ENCODE results near the gene MDGA2. TPM values are rescaled to one million over a fixed set of nuclear protein-coding genes. Genes with fewer than 3 reads are reported as not detected.
"Not testable (repeated sequence)": the region's sequence is repeated elsewhere in the genome, so short reads cannot be mapped to it uniquely, and the experiment has no call there.

The MDGA2 gene
- total and polyA plus RNA-seq, 7 experiments from 2014 or later: not detected

- H3K27ac Mint-ChIP-seq: no peak overlapping the region
- no peak overlapping the region for H3K4me3 Mint-ChIP-seq
- no peaks in the 10 kb centered on the region for H3K27me3 ChIP-seq (ENCODE audit: control insufficient read depth in 2 of 2, insufficient read depth in 2 of 2, low read length in 2 of 2)
- DNase-seq (no peak), ATAC-seq (no peak)
- no peak overlapping the region for H3K27ac ChIP-seq (ENCODE audit: low read depth, low read length)
- no peaks in the 10 kb centered on the region for H3K36me3 ChIP-seq (ENCODE audit: control insufficient read depth in 2 of 3, insufficient read depth in 3 of 3, low read length in 3 of 3)
- H3K4me1 Mint-ChIP-seq: no peaks in the 10 kb centered on the region
- H3K27me3 Mint-ChIP-seq: no peaks in the 10 kb centered on the region
- intact Hi-C loops (cut with micrococcal nuclease): no loop called here
- H3K4me1 ChIP-seq (ENCODE audit: control insufficient read depth in 2 of 2, insufficient read depth in 2 of 2, low read length in 2 of 2): no peaks in the 10 kb centered on the region
- H3K4me3 ChIP-seq (ENCODE audit: low read length): no peak overlapping the region
- H3K9me3 ChIP-seq (ENCODE audit: control insufficient read depth in 2 of 3, low read length in 3 of 3): peaks cover 0 to 4% (median 0%) of the 10 kb centered on the region in 3 experiments
- peaks cover 3 to 39% (median 10%) of the 10 kb centered on the region in 11 donors for H3K9me3 Mint-ChIP-seq
- POLR2A ChIA-PET: no interaction called here
- CTCF ChIA-PET: no interaction called here
- H3K36me3 Mint-ChIP-seq: no peaks in the 10 kb centered on the region
These were observed 734.8 kb downstream of the MDGA2 start for GRCh38 chr14:46940611-46941010.

DNA sequence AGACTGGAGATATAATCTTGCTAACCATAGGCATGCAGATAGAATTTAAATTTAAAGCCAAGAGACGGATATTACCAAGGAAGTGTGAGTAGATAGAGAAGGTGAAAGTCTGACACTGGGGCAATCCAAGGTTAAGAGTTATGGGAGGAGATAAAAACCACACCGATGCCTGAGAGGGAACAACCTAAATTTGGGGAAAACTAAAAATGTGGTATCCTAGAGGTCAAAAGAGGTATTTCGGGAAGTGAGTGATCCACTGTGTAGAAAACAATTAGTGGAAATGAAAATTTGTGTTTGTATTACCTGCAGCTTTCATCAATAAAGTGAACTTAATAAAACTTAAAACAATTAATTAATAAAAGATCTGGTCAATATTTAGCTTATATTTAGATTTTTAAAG is 754.9 kb downstream of the MDGA2 start:
- Mint-ChIP-seq H3K36me3 (no peaks in the 10 kb centered on the region), H3K27ac (no peak overlapping the region), H3K9me3 (peaks cover 0 to 30% (median 8%) of the 10 kb centered on the region in 11 donors), H3K4me1 (no peaks in the 10 kb centered on the region), H3K4me3 (no peak overlapping the region), H3K27me3 (no peaks in the 10 kb centered on the region)
- H3K4me3 ChIP-seq (ENCODE audit: low read length): no peak overlapping the region
- H3K9me3 ChIP-seq (ENCODE audit: control insufficient read depth in 2 of 3, low read length in 3 of 3): no peaks in the 10 kb centered on the region
- ATAC-seq: no peak
- POLR2A ChIA-PET: no interaction called here
- no peaks in the 10 kb centered on the region for H3K4me1 ChIP-seq (ENCODE audit: control insufficient read depth in 2 of 2, insufficient read depth in 2 of 2, low read length in 2 of 2)
- no peaks in the 10 kb centered on the region for H3K36me3 ChIP-seq (ENCODE audit: control insufficient read depth in 2 of 3, insufficient read depth in 3 of 3, low read length in 3 of 3)
- H3K27ac ChIP-seq (ENCODE audit: low read depth, low read length): no peak overlapping the region
- no peaks in the 10 kb centered on the region for H3K27me3 ChIP-seq (ENCODE audit: control insufficient read depth in 2 of 2, insufficient read depth in 2 of 2, low read length in 2 of 2)
- CTCF ChIA-PET: no interaction called here
- DNase-seq: no peak
- intact Hi-C loops (cut with micrococcal nuclease): no loop called here

DNA sequence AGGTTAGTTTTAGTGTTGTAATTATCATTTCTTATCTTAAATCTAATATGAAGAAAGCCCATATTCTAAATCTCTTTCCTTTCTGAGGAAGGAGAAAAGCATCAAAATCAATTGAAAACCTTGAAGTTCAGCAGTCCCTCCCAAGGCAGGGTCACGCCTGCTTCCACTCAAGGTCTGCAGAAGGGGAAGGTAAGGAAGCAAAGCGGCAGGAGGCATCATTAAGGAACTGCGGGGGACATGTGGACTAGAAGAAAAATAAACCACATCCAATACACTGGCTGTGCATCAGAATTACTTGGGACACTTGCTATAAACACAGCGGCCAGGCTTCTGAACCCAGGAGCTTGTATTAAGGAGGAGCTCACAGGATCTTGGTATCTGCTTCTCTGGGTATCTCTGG is 759.9 kb downstream of the MDGA2 start:
- H3K36me3 Mint-ChIP-seq; ATAC-seq; H3K4me1 ChIP-seq (ENCODE audit: control insufficient read depth in 2 of 2, insufficient read depth in 2 of 2, low read length in 2 of 2); H3K27ac Mint-ChIP-seq; H3K4me3 Mint-ChIP-seq; H3K4me1 Mint-ChIP-seq; DNase-seq; CTCF ChIA-PET; H3K4me3 ChIP-seq (ENCODE audit: low read length); H3K27me3 Mint-ChIP-seq; H3K27ac ChIP-seq (ENCODE audit: low read depth, low read length); H3K9me3 ChIP-seq (ENCODE audit: control insufficient read depth in 2 of 3, low read length in 3 of 3); H3K36me3 ChIP-seq (ENCODE audit: control insufficient read depth in 2 of 3, insufficient read depth in 3 of 3, low read length in 3 of 3); H3K27me3 ChIP-seq (ENCODE audit: control insufficient read depth in 2 of 2, insufficient read depth in 2 of 2, low read length in 2 of 2); POLR2A ChIA-PET; intact Hi-C loops (cut with micrococcal nuclease): not testable (repeated sequence)
- H3K9me3 Mint-ChIP-seq: peaks cover 0 to 19% (median 8%) of the 10 kb centered on the region in 11 donors

DNA sequence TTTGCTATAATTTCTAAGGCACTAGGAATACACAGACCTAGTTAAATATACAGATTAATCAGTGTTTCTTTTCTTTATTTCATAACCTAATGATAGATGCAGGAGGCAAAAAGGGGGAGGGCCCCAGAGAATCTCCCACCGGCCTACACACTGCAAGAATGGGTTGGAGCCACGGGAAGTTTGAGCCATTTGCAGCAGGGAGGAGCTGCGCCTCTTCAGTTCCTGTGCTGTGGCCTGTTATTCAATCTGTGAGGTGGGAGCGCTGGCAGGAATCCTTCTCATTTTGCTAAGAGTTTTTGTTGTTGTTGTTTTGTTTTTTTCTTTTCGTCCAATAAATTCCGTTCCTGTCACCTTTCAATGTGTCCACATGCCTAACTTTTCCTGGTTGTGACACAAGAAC is 772.6 kb downstream of the MDGA2 start:
- DNase-seq: no peak
- ChIA-PET CTCF (no interaction called here), POLR2A (no interaction called here)
- ATAC-seq: no peak
- no peaks in the 10 kb centered on the region for H3K36me3 Mint-ChIP-seq
- Histone ChIP-seq H3K4me1 (ENCODE audit: control insufficient read depth in 2 of 2, insufficient read depth in 2 of 2, low read length in 2 of 2) (no peaks in the 10 kb centered on the region), H3K4me3 (ENCODE audit: low read length) (no peak overlapping the region), H3K9me3 (ENCODE audit: control insufficient read depth in 2 of 3, low read length in 3 of 3) (no peaks in the 10 kb centered on the region), H3K27me3 (ENCODE audit: control insufficient read depth in 2 of 2, insufficient read depth in 2 of 2, low read length in 2 of 2) (no peaks in the 10 kb centered on the region), H3K36me3 (ENCODE audit: control insufficient read depth in 2 of 3, insufficient read depth in 3 of 3, low read length in 3 of 3) (no peaks in the 10 kb centered on the region), H3K27ac (ENCODE audit: low read depth, low read length) (no peak overlapping the region)
- intact Hi-C loops (cut with micrococcal nuclease): no loop called here
- H3K4me1 Mint-ChIP-seq: no peaks in the 10 kb centered on the region
- H3K27ac Mint-ChIP-seq: no peak overlapping the region
- H3K9me3 Mint-ChIP-seq: peaks cover 0 to 6% (median 0%) of the 10 kb centered on the region in 11 donors
- H3K27me3 Mint-ChIP-seq: no peaks in the 10 kb centered on the region
- H3K4me3 Mint-ChIP-seq: no peak overlapping the region

- H3K27me3 Mint-ChIP-seq: no peaks in the 10 kb centered on the region
- H3K36me3 Mint-ChIP-seq: no peaks in the 10 kb centered on the region
- Histone ChIP-seq H3K27ac (ENCODE audit: low read depth, low read length) (no peak overlapping the region), H3K4me1 (ENCODE audit: control insufficient read depth in 2 of 2, insufficient read depth in 2 of 2, low read length in 2 of 2) (no peaks in the 10 kb centered on the region), H3K9me3 (ENCODE audit: control insufficient read depth in 2 of 3, low read length in 3 of 3) (no peaks in the 10 kb centered on the region), H3K36me3 (ENCODE audit: control insufficient read depth in 2 of 3, insufficient read depth in 3 of 3, low read length in 3 of 3) (no peaks in the 10 kb centered on the region), H3K27me3 (ENCODE audit: control insufficient read depth in 2 of 2, insufficient read depth in 2 of 2, low read length in 2 of 2) (no peaks in the 10 kb centered on the region), H3K4me3 (ENCODE audit: low read length) (no peak overlapping the region)
- no peak overlapping the region for H3K4me3 Mint-ChIP-seq
- no peak overlapping the region for H3K27ac Mint-ChIP-seq
- H3K9me3 Mint-ChIP-seq: peaks cover 0 to 9% (median 0%) of the 10 kb centered on the region in 11 donors
- no peak for DNase-seq
- H3K4me1 Mint-ChIP-seq: no peaks in the 10 kb centered on the region
- intact Hi-C loops (cut with micrococcal nuclease): no loop called here
- ChIA-PET POLR2A (no interaction called here), CTCF (no interaction called here)
- no peak for ATAC-seq
These were observed 780.9 kb downstream of the MDGA2 start for GRCh38 chr14:46894476-46894875.

- intact Hi-C loops (cut with micrococcal nuclease): loop anchor here in 1 of 2 donors (5.0 kb wide), 1 partner anchor 90 kb away; no protein-coding TSS in a partner anchor
- CTCF ChIA-PET: no interaction called here
- no peak overlapping the region for H3K4me3 ChIP-seq (ENCODE audit: low read length)
These were observed 788.3 kb downstream of the MDGA2 start for GRCh38 chr14:46887144-46887543.

GRCh38 chr14:46885566-46885965 is 789.8 kb downstream of the MDGA2 start:
- H3K36me3 ChIP-seq (ENCODE audit: control insufficient read depth in 2 of 3, insufficient read depth in 3 of 3, low read length in 3 of 3): no peaks in the 10 kb centered on the region
- no peaks in the 10 kb centered on the region for H3K36me3 Mint-ChIP-seq
- no peaks in the 10 kb centered on the region for H3K4me1 Mint-ChIP-seq
- POLR2A ChIA-PET: no interaction called here
- H3K27me3 ChIP-seq (ENCODE audit: control insufficient read depth in 2 of 2, insufficient read depth in 2 of 2, low read length in 2 of 2): no peaks in the 10 kb centered on the region
- H3K9me3 ChIP-seq (ENCODE audit: control insufficient read depth in 2 of 3, low read length in 3 of 3): no peaks in the 10 kb centered on the region
- H3K4me1 ChIP-seq (ENCODE audit: control insufficient read depth in 2 of 2, insufficient read depth in 2 of 2, low read length in 2 of 2): no peaks in the 10 kb centered on the region
- no peak overlapping the region for H3K4me3 Mint-ChIP-seq
- intact Hi-C loops (cut with micrococcal nuclease): loop anchor here in 1 of 2 donors (5.0 kb wide), 1 partner anchor 88 kb away; no protein-coding TSS in a partner anchor
- DNase-seq: no peak
- H3K27ac Mint-ChIP-seq: no peak overlapping the region
- H3K9me3 Mint-ChIP-seq: peaks cover 0 to 8% (median 1%) of the 10 kb centered on the region in 11 donors
- no peak overlapping the region for H3K4me3 ChIP-seq (ENCODE audit: low read length)
- no peaks in the 10 kb centered on the region for H3K27me3 Mint-ChIP-seq
- CTCF ChIA-PET: no interaction called here
- H3K27ac ChIP-seq (ENCODE audit: low read depth, low read length): no peak overlapping the region
- no peak for ATAC-seq

More at GRCh38 chr14:46887144-46887543, 788.3 kb downstream of the MDGA2 start:
- Histone ChIP-seq H3K4me1 (ENCODE audit: control insufficient read depth in 2 of 2, insufficient read depth in 2 of 2, low read length in 2 of 2) (no peaks in the 10 kb centered on the region), H3K27me3 (ENCODE audit: control insufficient read depth in 2 of 2, insufficient read depth in 2 of 2, low read length in 2 of 2) (no peaks in the 10 kb centered on the region), H3K27ac (ENCODE audit: low read depth, low read length) (no peak overlapping the region), H3K36me3 (ENCODE audit: control insufficient read depth in 2 of 3, insufficient read depth in 3 of 3, low read length in 3 of 3) (no peaks in the 10 kb centered on the region), H3K9me3 (ENCODE audit: control insufficient read depth in 2 of 3, low read length in 3 of 3) (no peaks in the 10 kb centered on the region)
- no peaks in the 10 kb centered on the region for H3K4me1 Mint-ChIP-seq
- DNase-seq: no peak
- no peak overlapping the region for H3K27ac Mint-ChIP-seq
- POLR2A ChIA-PET: no interaction called here
- no peak for ATAC-seq
- no peaks in the 10 kb centered on the region for H3K27me3 Mint-ChIP-seq
- no peak overlapping the region for H3K4me3 Mint-ChIP-seq
- peaks cover 0 to 8% (median 1%) of the 10 kb centered on the region in 11 donors for H3K9me3 Mint-ChIP-seq
- no peaks in the 10 kb centered on the region for H3K36me3 Mint-ChIP-seq
